H1 (cell line): ENCODE results near the gene PPARD. TPM values are rescaled to one million over a fixed set of nuclear protein-coding genes. Genes with fewer than 3 reads are reported as not detected.

Experiments used
- BACH1 ChIP-seq: IDR thresholded peaks from 2 replicates; pipeline ENCODE4 v1.6.1; 2012; ENCODE audit warnings: low read length, improper control_type of control experiment
- CREB1 ChIP-seq: IDR thresholded peaks from 2 replicates; pipeline ENCODE4 v1.6.1; 2012; ENCODE audit warnings: inconsistent platforms
- EP300 ChIP-seq, 2 experiments: IDR thresholded peaks; 1 replicate in 1 of 2; 2 replicates in 1 of 2; pipeline ENCODE4 v1.6.1; 2011 to 2012; ENCODE audit warnings: low read depth in 2 of 2, low read length in 2 of 2, mild to moderate bottlenecking in 2 of 2, borderline replicate concordance in 1 of 2, inconsistent platforms in 1 of 2, moderate library complexity in 1 of 2
- MAFK ChIP-seq: IDR thresholded peaks from 2 replicates; pipeline ENCODE4 v1.6.1; 2012; ENCODE audit warnings: low read depth, mild to moderate bottlenecking, improper control_type of control experiment, low read length
- MAX ChIP-seq: IDR thresholded peaks from 2 replicates; pipeline ENCODE4 v1.6.1; 2012; ENCODE audit warnings: inconsistent platforms
- NRF1 ChIP-seq: IDR thresholded peaks from 2 replicates; pipeline ENCODE4 v1.6.1; 2011; ENCODE audit warnings: mild to moderate bottlenecking, low read depth, low read length, improper control_type of control experiment
- TAF1 ChIP-seq: IDR thresholded peaks from 2 replicates; pipeline ENCODE4 v1.6.1; 2011; ENCODE audit warnings: mild to moderate bottlenecking, low read depth, low read length
- TAF7 ChIP-seq: optimal IDR thresholded peaks from 2 replicates; pipeline ENCODE3; 2011; ENCODE audit warnings: low read depth, mild to moderate bottlenecking, inconsistent platforms, low read length, moderate library complexity, borderline replicate concordance
- ZNF274 ChIP-seq: IDR thresholded peaks from 2 replicates; pipeline ENCODE4 v1.7.0; 2012; ENCODE audit warnings: low read length, borderline replicate concordance; ENCODE audit errors: extremely low read depth
- polyA plus RNA-seq, 7 experiments: library from polyadenylated mRNA; depleted of rRNA in 3 of 7; stranded (reverse) in 5 of 7; unstranded in 2 of 7; fragments of >200 nt in 5 of 7; fragments of 200-250 nt in 2 of 7; gene quantifications; 1 replicate in 5 of 7; 2 replicates in 1 of 7; 4 replicates in 1 of 7; pipeline versions ENCODE4 v1.2.1 to v1.2.3, GENCODE V29; 2011 to 2013; ENCODE audit warnings: missing spikeins in 2 of 7, mixed read lengths in 2 of 7
- total RNA-seq: library from RNA; stranded (reverse); fragmentation: NEBNext Ultra II Directional; extraction: Animal tissue kit (Norgen Biotek cat#: 25700); gene quantifications from 2 replicates; pipeline ENCODE4 v1.2.1, GENCODE V29; 2021
- TF ChIP-seq, protein P1 (sequence below): fragments of 300-600 bp; sonication (generic); IDR thresholded peaks from 2 replicates; pipeline ENCODE4 v1.7.1; 2012; ENCODE audit warnings: low read length, moderate library complexity, mild to moderate bottlenecking, inconsistent platforms; ENCODE audit not compliant: insufficient replicate concordance

PPARD gene
- total and polyA plus RNA-seq, 2 of the 8 experiments (the other 6 are each of a cell fraction or from before 2014, with no cell fraction given), result 14.6 to 14.9 TPM

DNA sequence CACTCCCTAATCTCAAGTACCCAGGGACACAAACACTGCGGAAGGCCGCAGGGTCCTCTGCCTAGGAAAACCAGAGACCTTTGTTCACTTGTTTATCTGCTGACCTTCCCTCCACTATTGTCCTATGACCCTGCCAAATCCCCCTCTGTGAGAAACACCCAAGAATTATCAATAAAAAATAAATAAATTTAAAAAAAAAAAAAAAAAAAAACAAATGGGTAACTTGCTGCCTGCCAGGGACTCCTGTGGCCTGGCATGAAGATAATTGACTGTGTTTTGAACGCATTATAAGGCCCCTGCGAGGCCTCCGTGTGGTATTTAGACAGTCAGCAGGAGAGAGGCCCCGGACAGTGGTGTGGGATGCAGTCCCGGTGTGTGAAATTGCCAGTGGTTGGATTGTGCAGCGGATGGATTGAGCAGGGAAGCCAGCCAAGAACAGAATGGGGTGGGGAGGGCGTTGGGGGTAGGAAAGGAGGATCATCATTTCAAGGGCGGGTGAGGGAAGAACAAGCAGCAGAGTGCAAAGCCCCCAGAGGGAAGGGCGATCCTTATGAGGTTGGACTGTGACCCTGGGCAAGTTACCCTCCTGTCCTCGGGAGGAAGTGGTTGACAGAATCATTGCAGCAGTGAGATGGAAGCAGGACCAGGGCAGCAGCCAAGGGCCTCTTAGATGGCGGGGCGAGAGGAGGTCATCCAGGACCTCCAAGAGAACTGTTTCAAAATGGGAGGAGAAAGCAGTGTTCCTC is 43.3 kb downstream of the PPARD start (continued):
- TF ChIP-seq, protein P1, sequence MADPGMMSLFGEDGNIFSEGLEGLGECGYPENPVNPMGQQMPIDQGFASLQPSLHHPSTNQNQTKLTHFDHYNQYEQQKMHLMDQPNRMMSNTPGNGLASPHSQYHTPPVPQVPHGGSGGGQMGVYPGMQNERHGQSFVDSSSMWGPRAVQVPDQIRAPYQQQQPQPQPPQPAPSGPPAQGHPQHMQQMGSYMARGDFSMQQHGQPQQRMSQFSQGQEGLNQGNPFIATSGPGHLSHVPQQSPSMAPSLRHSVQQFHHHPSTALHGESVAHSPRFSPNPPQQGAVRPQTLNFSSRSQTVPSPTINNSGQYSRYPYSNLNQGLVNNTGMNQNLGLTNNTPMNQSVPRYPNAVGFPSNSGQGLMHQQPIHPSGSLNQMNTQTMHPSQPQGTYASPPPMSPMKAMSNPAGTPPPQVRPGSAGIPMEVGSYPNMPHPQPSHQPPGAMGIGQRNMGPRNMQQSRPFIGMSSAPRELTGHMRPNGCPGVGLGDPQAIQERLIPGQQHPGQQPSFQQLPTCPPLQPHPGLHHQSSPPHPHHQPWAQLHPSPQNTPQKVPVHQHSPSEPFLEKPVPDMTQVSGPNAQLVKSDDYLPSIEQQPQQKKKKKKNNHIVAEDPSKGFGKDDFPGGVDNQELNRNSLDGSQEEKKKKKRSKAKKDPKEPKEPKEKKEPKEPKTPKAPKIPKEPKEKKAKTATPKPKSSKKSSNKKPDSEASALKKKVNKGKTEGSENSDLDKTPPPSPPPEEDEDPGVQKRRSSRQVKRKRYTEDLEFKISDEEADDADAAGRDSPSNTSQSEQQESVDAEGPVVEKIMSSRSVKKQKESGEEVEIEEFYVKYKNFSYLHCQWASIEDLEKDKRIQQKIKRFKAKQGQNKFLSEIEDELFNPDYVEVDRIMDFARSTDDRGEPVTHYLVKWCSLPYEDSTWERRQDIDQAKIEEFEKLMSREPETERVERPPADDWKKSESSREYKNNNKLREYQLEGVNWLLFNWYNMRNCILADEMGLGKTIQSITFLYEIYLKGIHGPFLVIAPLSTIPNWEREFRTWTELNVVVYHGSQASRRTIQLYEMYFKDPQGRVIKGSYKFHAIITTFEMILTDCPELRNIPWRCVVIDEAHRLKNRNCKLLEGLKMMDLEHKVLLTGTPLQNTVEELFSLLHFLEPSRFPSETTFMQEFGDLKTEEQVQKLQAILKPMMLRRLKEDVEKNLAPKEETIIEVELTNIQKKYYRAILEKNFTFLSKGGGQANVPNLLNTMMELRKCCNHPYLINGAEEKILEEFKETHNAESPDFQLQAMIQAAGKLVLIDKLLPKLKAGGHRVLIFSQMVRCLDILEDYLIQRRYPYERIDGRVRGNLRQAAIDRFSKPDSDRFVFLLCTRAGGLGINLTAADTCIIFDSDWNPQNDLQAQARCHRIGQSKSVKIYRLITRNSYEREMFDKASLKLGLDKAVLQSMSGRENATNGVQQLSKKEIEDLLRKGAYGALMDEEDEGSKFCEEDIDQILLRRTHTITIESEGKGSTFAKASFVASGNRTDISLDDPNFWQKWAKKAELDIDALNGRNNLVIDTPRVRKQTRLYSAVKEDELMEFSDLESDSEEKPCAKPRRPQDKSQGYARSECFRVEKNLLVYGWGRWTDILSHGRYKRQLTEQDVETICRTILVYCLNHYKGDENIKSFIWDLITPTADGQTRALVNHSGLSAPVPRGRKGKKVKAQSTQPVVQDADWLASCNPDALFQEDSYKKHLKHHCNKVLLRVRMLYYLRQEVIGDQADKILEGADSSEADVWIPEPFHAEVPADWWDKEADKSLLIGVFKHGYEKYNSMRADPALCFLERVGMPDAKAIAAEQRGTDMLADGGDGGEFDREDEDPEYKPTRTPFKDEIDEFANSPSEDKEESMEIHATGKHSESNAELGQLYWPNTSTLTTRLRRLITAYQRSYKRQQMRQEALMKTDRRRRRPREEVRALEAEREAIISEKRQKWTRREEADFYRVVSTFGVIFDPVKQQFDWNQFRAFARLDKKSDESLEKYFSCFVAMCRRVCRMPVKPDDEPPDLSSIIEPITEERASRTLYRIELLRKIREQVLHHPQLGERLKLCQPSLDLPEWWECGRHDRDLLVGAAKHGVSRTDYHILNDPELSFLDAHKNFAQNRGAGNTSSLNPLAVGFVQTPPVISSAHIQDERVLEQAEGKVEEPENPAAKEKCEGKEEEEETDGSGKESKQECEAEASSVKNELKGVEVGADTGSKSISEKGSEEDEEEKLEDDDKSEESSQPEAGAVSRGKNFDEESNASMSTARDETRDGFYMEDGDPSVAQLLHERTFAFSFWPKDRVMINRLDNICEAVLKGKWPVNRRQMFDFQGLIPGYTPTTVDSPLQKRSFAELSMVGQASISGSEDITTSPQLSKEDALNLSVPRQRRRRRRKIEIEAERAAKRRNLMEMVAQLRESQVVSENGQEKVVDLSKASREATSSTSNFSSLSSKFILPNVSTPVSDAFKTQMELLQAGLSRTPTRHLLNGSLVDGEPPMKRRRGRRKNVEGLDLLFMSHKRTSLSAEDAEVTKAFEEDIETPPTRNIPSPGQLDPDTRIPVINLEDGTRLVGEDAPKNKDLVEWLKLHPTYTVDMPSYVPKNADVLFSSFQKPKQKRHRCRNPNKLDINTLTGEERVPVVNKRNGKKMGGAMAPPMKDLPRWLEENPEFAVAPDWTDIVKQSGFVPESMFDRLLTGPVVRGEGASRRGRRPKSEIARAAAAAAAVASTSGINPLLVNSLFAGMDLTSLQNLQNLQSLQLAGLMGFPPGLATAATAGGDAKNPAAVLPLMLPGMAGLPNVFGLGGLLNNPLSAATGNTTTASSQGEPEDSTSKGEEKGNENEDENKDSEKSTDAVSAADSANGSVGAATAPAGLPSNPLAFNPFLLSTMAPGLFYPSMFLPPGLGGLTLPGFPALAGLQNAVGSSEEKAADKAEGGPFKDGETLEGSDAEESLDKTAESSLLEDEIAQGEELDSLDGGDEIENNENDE, result no peak
- TF ChIP-seq MAX, result no peak
- TF ChIP-seq CREB1, result no peak
- no peak for TF ChIP-seq BACH1
- TF ChIP-seq ZNF274, result no peak
- TF ChIP-seq TAF1, result no peak
- no peak for TF ChIP-seq EP300 (IDR thresholded peaks at IDR 0.05; ENCODE audit: borderline replicate concordance in 1 of 2, low read depth in 2 of 2, low read length in 2 of 2)
- no peak for TF ChIP-seq NRF1
- TF ChIP-seq TAF7, result no peak
- no peak for TF ChIP-seq MAFK
